ENCODE measurements around the gene FCRL3. TPM values are rescaled to one million over a fixed set of nuclear protein-coding genes. Genes with fewer than 3 reads are reported as not detected.
A peak's percentile ranks its signal among the peaks of the same experiment; 100 is the strongest.
"Not testable (repeated sequence)": the region's sequence is repeated elsewhere in the genome, so short reads cannot be mapped to it uniquely, and the experiment has no call there.

Gene FCRL3
- total RNA-seq = under 1 TPM in 1 of 4 donors, not detected in 3; 0.63 TPM

GRCh38 chr1:157700732-157701131 lies at the start of gene FCRL3:
Gene FCRL3, minus strand, starts transcription at chr1:157700769. Its CDS starts 280 bp downstream, at chr1:157700489.
- H3K27ac ChIP-seq = no peak within 1 kb of the TSS
- WGBS, 2 donors = 89% methylated on average over 4 of the region's 4 CpGs
- no peak for DNase-seq (ENCODE audit: low spot score in 2 of 2)
- H3K4me3 ChIP-seq = no peak within 1 kb of the TSS
- TF ChIP-seq EP300 (IDR thresholded peaks at IDR 0.05) (no peak), CTCF (IDR thresholded peaks at IDR 0.05) (no peak), POLR2A (IDR thresholded peaks at IDR 0.05) (no peak)
- H3K36me3 ChIP-seq = no peaks in the 10 kb centered on the region
- no peaks in the 10 kb centered on the region for H3K27me3 ChIP-seq
- no peaks in the 10 kb centered on the region for H3K9me3 ChIP-seq
- no peaks in the 10 kb centered on the region for H3K4me1 ChIP-seq

GRCh38 chr1:157748262-157748817 lies 47.8 kb upstream of the FCRL3 start:
- WGBS, 2 donors = 92 to 95% methylated on average over 3 of the region's 3 CpGs
- no peak for DNase-seq (ENCODE audit: low spot score in 2 of 2)
- no peaks in the 10 kb centered on the region for H3K27me3 ChIP-seq
- no peak for TF ChIP-seq CTCF (IDR thresholded peaks at IDR 0.05)
- TF ChIP-seq EP300 (IDR thresholded peaks at IDR 0.05) = no peak
- TF ChIP-seq POLR2A (IDR thresholded peaks at IDR 0.05) = no peak
- no peak overlapping the region for H3K4me3 ChIP-seq
- H3K36me3 ChIP-seq = no peaks in the 10 kb centered on the region
- no peaks in the 10 kb centered on the region for H3K4me1 ChIP-seq
- H3K27ac ChIP-seq = no peak overlapping the region
- no peaks in the 10 kb centered on the region for H3K9me3 ChIP-seq

DNA sequence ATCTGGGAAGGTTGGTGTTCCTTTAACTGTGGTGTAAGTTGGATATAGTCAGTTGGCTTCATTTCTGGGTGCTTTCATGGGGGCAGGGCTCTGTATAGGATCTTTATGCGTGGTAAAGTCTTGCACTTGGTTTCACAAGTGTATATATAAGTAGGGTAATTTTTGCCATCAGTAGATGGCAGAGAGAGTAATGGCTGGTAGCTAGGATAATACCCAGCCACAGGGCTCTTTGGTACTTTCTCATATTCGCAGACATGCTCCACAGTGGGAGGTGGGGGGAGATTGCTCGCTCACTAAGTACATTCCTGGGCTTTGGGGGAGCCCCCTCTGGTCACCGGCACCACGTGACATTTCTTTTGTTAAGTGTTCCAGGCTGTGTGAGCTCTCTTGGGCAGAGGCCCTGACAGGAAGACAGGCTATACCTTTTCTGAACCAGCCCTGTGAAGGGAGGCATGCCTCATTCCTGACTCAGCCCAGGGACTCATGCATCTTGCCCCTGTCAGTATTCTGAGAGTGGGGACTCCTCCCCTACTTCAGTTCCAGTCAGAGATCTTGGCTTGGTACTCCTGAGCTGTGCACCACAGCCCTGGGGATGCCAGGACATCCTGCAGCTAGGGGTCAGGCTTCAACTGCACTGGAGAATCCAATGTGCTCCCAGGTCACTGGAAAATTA lies 38.8 kb upstream of the FCRL3 start:
- no peak overlapping the region for H3K4me3 ChIP-seq
- no peak for DNase-seq (ENCODE audit: low spot score in 2 of 2)
- H3K9me3 ChIP-seq = peaks cover 0 to 2% (median 0%) of the 10 kb centered on the region in 4 donors
- no peaks in the 10 kb centered on the region for H3K36me3 ChIP-seq
- TF ChIP-seq POLR2A (IDR thresholded peaks at IDR 0.05) (no peak), EP300 (IDR thresholded peaks at IDR 0.05) (no peak), CTCF (IDR thresholded peaks at IDR 0.05) (no peak)
- no peaks in the 10 kb centered on the region for H3K27me3 ChIP-seq
- no peaks in the 10 kb centered on the region for H3K4me1 ChIP-seq
- 56 to 63% methylated on average over 5 of the region's 5 CpGs for WGBS, 2 donors
- H3K27ac ChIP-seq = no peak overlapping the region

- WGBS, 2 donors = 82 to 86% methylated on average over 5 of the region's 5 CpGs
- not testable (repeated sequence) for H3K27ac ChIP-seq; H3K9me3 ChIP-seq; H3K36me3 ChIP-seq; DNase-seq (ENCODE audit: low spot score in 2 of 2); H3K27me3 ChIP-seq; H3K4me1 ChIP-seq; H3K4me3 ChIP-seq
These were observed 35.4 kb upstream of the FCRL3 start for GRCh38 chr1:157735991-157736390.

DNA sequence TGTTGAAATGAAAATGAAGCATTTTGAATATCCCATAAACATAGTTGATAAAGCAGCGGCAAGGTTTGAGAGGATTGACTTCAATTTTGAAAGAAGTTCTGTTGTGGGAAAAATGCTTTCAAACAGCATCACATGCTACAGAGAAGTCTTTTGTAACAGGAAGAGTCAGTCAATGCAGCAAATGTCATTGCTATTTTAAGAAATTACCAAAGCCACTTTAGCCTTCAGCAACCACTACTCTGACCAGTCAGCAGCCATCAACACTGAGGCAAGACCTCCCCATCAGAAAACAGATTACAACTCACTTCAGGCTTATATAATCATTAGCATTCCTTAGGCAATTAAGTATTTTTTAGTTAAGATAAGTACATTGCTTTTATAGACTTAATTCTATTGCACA lies 33.8 kb upstream of the FCRL3 start:
- H3K36me3 ChIP-seq = no peaks in the 10 kb centered on the region
- H3K4me3 ChIP-seq = no peak overlapping the region
- H3K9me3 ChIP-seq = peaks cover 0 to 8% (median 0%) of the 10 kb centered on the region in 4 donors
- WGBS, 2 donors = 32 to 47% methylated on average over 1 of the region's 1 CpG
- H3K27me3 ChIP-seq = no peaks in the 10 kb centered on the region
- H3K4me1 ChIP-seq = no peaks in the 10 kb centered on the region
- no peak for DNase-seq (ENCODE audit: low spot score in 2 of 2)
- no peak for TF ChIP-seq POLR2A (IDR thresholded peaks at IDR 0.05)
- TF ChIP-seq EP300 (IDR thresholded peaks at IDR 0.05) = peak in 1 of 2 donors; percentile 44
- no peak overlapping the region for H3K27ac ChIP-seq

DNA sequence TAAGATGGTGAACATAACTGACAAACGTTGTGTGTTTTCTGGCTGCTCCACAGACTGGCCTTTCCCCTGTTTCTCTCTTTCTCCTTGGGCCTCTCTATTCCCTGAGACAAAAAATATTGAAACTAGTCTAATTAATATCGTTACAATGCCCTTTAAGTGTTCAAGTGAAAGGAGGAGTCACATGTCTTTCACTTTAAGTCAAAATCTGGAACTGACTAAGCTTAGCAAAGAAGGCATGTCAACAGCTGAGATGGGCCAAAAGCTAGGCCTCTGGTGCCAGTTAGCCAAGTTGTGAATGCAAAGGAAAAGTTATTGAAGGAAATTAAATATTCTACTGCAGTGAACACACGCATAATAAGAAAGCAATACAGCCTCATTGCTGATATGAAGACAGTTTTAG lies 32.2 kb upstream of the FCRL3 start:
- DNase-seq (ENCODE audit: low spot score in 2 of 2) = no peak
- Histone ChIP-seq H3K9me3 (peaks cover 0 to 8% (median 0%) of the 10 kb centered on the region in 4 donors), H3K4me1 (no peaks in the 10 kb centered on the region), H3K27ac (no peak overlapping the region), H3K27me3 (no peaks in the 10 kb centered on the region), H3K36me3 (no peaks in the 10 kb centered on the region), H3K4me3 (no peak overlapping the region)
- WGBS, 2 donors = 75 to 76% methylated on average over 3 of the region's 3 CpGs
- TF ChIP-seq CTCF (IDR thresholded peaks at IDR 0.05) (no peak), EP300 (IDR thresholded peaks at IDR 0.05) (no peak), POLR2A (IDR thresholded peaks at IDR 0.05) (no peak)
